CD4-positive, alpha-beta T cell treated with Interleukin-2 at 100 ng/mL for 4 hours (primary cell): Measurements from ENCODE around the gene SWAP70.
"Not testable (repeated sequence)": the region's sequence is repeated elsewhere in the genome, so short reads cannot be mapped to it uniquely, and the experiment has no call there.

Experiments used
- DNase-seq: peaks from one replicate; pipeline ENCODE4 v3.0.0-alpha.2; 2020; ENCODE audit warnings: low spot score

The SWAP70 gene

GRCh38 chr11:9663699-9664275 is at the start of gene SWAP70:
Gene SWAP70, plus strand, starts transcription at chr11:9664077. Its CDS starts 103 bp downstream, at chr11:9664180.
- peak; percentile 69 for DNase-seq

DNA sequence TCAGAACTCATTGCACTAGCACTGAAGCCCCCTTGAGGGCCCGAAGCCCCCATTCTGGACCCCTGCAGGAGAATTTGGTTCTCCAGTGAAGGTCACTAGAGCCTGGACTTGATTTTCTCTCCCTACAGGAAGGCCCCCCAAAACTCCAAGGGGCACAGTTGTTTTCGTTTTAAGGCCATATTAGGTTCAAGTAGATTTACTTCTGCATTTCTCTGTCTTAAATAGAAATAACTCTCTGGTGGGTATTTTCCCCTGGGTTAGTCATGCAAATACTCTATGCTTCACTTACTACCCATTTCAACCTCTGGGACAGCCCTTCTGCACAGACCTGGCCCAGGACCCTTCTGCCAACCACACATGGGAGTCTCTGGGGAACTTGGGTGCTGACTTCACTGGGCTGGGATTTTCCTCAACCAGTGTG is 48.8 kb upstream of the SWAP70 start:
- DNase-seq, result no peak

GRCh38 chr11:9616042-9616675 is 47.7 kb upstream of the SWAP70 start:
- no peak for DNase-seq

- no peak for DNase-seq
Observed at GRCh38 chr11:9616858-9617257, 47.0 kb upstream of the SWAP70 start.

DNA sequence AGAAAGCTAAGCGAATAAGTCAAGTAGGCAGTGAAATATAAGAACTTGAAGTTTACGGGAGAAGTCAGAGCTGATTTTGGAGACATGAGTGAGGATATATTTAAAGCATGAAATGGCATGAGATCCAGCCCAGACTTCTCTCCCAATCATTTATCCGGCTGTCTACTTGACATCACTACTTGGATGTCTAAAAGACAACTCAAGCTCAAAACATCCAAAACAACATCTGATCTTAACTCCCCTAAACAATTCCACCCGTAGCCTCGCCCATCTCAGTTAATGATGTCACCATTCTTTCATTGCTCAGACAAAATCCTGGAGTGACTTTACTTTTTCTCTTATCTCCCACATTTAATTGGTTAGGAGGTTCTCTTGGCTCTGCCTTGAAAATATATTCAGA is 45.9 kb upstream of the SWAP70 start:
- DNase-seq, result no peak

DNA sequence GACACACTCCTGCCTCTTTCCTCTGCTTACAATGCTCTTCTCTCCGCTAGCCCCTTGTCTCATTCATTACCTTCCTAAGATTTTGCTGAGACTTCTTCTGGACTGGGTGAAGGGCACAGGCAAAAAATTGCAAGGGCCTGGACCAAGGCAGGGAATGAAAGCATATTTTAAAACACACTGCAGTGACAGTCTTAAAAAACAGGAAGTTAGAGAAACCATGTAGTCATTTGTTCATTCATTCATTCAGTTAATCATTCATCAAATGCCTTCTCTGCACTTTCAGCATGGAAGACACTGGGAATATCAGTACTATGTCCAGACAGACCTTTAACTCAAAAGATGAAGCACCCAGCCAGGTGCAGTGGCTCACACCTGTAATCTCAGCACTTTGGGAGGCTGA is 44.9 kb upstream of the SWAP70 start:
- no peak for DNase-seq

DNA sequence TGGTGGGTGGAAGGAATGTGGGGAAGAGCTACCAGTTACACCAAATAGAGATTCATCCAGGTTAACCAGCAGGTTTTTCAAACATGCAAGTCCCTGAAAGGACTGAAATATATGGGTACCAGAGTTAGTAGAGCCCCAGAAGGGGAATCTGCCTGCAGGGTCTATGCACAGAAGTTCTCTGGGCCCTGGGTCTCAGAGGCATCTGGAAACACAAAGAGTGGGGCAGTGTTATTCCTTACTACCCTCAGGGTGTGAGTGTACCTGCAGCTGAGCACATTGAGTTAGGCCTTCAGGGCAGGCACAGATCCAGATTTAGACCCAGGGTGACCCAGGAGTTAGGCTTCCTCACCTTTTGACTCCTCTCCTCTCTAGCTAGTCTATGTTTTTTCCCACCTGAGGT is 43.9 kb upstream of the SWAP70 start:
- no peak for DNase-seq

DNA sequence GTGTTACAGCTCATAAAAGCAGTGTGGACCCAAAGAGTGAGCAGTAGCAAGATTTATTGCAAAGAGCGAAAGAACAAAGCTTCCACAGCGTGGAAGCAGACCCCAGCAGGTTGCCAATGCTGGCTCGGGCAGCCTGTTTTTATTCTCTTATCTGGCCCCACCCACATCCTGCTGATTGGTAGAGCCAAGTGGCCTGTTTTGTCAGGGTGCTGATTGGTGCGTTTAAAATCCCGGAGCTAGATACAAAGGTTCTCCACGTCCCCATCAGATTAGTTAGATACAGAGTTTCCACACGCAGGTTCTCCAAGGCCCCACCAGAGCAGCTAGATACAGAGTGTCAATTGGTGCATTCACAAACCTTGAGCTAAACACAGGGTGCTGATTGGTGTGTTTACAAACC is 41.5 kb upstream of the SWAP70 start:
- not testable (repeated sequence) for DNase-seq

GRCh38 chr11:9623053-9623452 is 40.8 kb upstream of the SWAP70 start:
- DNase-seq, result not testable (repeated sequence)

GRCh38 chr11:9624448-9624847 is 39.4 kb upstream of the SWAP70 start:
- DNase-seq, result no peak

DNA sequence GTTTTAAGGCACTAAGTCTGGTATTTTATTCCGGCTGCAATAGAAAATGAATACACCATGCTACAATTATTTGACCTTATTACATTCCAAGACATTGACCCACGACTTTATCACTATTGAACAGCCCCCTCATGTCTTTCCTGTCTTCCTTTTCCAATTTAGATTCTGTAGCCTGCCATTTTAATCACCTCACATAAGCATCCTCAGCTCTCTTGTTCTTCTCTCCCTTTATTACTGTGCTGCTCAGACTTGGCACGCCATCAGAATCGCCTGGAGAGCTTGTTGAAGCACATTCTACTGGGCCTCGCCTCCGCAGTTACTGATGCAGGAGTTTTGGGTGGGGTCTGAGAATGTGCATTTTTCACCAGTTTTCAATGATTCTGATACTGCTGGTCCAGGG is 38.7 kb upstream of the SWAP70 start:
- no peak for DNase-seq

- DNase-seq, result no peak
Observed at GRCh38 chr11:9625728-9626127, 38.1 kb upstream of the SWAP70 start.

- no peak for DNase-seq
Observed at GRCh38 chr11:9626496-9627394, 37.1 kb upstream of the SWAP70 start.

DNA sequence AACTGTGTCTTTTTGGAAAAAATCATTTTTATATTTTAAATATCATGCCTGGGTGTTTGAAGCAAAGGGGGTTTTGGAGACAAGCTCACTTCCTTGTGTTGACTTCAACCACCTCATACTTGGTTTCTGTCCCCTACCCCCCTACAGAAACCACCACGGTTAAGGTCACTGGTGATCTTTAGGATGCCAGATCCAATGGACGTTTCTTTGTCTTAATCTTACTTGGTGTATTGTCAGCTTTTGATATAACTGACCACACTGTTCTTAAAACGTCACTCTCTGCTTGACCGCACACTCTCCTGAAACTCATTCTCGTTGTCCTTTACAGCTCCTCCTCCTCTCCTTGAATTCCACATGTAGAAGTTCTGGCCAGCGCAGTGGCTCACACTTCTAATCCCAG is 34.8 kb upstream of the SWAP70 start:
- DNase-seq, result no peak

- no peak for DNase-seq
Observed at GRCh38 chr11:9633679-9634078, 30.2 kb upstream of the SWAP70 start.

GRCh38 chr11:9636691-9637090 is 27.2 kb upstream of the SWAP70 start:
- DNase-seq, result no peak

DNA sequence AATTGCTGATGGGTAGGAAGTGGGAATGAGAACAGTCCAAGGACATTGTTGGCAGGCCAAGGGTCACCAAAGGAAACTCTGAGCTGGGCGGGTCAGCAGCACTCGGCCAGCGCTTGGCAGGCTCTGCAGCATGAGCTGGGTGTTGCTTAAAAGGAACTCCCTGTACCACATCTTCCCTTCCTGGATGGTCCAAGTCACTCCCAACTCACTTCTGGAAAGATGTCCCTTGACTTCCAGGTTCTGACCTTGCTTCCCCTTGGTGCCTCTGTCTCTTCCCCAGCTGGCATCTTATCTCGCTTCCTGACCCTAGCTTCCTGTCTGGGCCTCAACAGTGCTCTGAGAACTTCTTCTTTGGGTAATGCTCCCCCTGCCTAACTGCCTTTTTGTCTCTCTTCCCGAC is 24.8 kb upstream of the SWAP70 start:
- DNase-seq, result no peak

- no peak for DNase-seq
Observed at GRCh38 chr11:9639985-9640384, 23.9 kb upstream of the SWAP70 start.

DNA sequence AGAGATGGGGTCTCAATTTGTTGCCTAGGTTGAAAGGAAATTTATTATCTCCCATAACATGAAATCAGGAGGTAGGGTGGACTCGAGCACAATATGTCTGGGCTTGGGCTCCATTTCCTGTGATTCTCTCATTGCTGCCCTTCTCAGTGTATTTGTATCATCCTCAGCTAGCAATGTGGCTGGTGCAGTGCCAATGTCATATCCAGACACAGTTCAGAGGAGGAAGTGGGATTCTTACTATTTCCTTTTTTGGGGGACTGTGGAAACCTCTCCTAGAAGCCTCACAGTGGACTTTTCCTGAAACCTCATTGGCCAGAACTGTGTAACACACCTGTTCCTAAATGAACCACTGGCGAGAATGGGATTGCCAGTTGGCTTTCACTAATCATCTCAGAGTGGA is 21.0 kb upstream of the SWAP70 start:
- no peak for DNase-seq

GRCh38 chr11:9643751-9644150 is 20.1 kb upstream of the SWAP70 start:
- no peak for DNase-seq

DNA sequence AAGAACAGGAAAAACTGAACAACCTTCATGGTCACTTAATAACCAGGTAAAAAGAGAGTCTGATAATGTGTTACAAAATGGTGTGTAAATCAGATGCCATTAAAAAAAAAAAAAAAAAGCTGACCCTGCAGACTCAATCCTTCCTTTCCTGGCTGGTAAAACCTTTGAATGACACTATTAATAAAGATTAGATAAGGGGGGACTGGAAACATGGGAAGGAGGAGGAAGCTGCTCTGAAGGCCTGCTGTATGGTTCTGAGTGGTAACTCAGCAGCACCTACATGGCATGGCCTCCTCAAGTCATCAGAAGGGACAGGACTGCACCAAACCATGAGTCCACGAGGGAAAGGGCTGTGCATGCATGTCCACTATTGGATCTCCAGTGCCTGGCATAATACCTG is 18.0 kb upstream of the SWAP70 start:
- DNase-seq, result no peak

DNA sequence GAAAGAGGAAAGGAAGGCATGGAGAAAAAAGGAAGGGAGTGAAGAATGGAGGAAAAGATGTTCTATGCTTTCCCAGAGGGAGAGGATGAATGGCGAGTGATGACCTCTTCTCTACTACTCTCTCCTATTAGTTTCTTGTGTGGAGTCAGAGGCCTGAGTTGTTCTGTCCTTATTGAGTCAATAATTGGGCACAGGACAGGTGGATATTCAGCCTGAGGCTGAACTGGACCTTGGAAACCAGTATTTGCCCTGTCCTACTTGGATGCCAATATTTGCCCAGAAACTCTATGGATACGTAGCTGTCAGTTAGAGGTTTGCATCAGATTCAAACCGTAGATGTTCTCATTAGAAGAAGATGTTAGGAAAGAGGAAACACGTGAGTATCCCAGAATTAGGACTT is 17.6 kb upstream of the SWAP70 start:
- no peak for DNase-seq

DNA sequence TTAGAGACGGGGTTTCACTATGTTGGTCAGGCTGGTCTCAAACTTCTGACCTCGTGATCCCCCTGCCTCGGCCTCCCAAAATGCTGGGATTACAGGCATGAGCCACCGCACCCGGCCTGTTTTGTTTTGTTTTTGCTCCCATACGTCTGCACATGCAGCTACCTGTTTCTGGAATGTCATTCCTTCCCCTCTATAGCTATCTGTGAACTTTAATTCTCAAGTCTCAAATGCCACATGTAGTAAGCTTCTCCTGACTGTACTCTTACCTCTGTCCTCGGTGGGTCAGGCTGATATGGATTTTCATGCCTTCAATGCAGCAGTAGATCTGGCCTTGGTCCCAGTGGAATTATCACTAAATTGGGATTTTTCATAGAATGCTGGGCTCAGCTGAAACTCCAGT is 12.4 kb upstream of the SWAP70 start:
- DNase-seq, result no peak
